HG03575 (cell line): Measurements from ENCODE around the gene RNF19B.

Experiments
- ATAC-seq: cut with Tn5 transposase; IDR thresholded peaks from one replicate; pipeline ENCODE4 v1.9.1; 2021; ENCODE audit not compliant: unreplicated experiment, insufficient number of reproducible peaks, low FRiP score; ENCODE audit errors: extremely low read depth

RNF19B gene

DNA sequence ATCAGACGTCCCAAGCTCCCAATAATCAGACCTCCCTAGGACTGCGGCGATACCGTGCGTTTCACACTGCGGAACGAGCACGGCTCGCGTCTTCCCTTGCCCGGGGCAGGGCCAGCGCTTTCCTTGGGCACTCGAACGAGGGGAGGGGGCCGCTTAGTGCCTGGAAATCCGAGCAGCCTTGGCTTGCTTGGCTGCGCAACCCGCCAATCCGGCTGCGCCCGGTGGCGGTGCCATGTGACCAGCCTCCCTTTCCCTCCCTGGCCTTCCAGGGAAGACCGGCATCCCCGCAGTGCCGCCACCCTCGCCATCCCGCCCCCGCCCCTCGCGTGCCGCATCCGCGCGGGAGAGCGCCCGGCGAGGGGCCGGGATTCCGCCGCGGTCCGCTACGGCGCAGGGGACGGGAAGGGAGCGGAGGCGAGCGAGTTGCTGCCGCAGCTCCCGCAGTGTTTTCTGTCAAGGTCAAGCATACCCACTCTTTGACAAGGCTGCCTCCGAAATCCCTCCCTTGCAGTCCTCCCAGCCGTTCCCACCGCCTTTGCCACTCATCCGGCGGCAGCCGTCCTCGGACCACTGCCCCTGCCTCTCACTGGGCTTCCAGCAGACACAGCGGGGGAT lies 8.3 kb upstream of the RNF19B start:
- ATAC-seq = no peak

DNA sequence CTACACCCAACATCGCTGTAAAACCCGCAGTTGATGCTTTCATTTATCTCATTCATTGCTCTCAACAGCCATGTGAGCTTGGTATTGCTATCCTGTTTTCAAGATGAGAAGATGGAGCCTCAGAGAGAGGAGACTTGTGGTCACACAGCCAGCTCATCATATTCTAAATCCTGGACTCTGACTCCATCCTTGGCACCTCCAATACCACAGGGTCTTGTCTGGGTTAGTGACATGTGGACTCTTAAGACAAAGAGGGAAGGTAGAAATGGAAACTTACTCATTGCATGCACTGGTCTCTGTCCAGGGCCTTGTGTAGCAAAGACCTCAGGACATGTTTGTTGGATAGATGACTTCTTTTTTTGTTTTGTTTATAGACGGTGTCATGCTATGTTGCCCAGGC lies 7.0 kb upstream of the RNF19B start:
- ATAC-seq = no peak

DNA sequence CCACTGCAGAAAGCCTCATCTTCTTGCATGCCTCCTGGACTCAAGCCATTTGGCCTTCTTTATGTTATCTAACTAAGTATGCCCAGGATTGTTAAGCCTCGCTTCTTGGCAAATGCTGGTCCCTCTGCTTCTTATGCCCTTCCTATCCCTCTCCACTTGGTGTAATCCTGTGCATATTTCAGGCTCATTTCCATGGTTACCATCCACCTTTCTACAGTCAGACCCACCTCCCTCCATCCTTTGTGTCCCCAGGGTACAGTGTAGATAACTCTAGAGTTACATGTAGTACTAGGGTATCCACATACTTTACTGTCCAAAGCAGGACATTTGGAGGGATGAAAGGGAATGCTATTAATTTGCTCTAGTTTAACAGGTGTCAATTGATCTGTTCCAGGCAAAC lies 6.5 kb upstream of the RNF19B start:
- ATAC-seq = no peak

DNA sequence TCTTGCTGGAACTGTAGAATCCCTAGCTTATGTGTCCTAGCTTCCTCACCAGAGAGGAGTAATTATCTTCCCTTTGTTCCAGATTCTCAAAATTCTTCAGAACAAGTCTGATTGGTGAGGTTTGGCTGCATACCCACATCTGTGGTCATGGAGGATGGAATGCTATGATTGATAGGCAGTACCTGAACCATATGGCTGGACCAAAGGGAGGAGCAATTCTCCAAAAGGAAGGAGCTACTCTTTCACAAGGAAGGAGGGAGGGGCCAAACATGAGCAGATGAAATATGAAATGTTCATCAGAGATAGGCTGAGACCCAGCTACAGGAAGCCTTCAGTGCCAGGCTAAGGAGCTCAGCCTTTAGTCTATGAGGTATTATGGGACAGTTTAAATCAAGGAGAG lies 5.0 kb upstream of the RNF19B start:
- no peak for ATAC-seq

DNA sequence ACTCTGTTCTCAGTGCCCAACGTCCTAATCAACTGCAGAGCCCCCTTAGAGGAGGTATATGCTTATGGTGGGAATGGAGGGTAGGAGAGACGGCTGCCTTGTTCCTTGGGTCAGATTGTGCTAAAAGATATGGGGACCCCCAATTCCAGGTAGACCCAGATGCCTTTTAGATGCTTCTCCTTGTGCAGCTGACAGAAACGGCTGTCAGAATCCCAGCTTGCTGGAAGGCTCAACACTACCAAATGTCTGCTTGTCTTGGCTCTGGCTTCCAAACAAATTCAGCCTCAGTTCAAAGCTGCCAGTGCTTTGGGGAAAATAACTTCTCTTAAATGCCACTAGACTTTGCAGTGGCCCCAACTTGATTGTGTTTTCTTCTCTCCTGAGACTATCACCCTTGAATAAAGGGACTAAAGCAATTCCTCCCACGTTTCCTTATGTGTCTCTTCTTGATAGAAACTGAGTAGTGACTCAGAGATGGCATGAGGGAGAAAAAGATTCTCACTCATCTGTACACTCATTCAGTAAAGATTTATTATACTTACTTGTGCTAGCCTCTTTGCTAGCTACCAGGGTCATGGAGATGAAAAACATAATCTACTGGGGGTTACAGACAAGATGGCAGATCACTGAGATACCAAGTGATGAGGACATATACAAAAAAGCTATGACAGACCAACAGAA lies 3.4 kb upstream of the RNF19B start:
- no peak for ATAC-seq

DNA sequence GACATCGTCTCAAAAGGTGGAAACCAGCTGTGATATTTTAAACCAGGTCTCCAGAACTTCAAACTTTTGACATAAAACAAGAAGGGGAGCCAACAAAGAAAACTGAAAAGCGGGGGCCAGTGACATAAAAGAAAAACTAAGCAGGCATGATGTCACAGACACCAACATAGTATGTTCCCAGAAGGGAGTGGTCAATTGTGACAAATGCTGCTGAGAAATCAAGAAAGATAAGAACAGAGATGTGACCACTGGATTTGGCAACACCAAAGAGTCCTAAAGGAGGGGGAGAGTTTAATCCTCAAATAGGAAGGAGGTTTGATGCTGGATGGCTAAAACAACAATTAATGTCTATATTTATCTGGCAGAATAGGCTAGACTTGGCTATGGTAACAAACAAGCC lies 2.3 kb upstream of the RNF19B start:
- ATAC-seq = no peak

DNA sequence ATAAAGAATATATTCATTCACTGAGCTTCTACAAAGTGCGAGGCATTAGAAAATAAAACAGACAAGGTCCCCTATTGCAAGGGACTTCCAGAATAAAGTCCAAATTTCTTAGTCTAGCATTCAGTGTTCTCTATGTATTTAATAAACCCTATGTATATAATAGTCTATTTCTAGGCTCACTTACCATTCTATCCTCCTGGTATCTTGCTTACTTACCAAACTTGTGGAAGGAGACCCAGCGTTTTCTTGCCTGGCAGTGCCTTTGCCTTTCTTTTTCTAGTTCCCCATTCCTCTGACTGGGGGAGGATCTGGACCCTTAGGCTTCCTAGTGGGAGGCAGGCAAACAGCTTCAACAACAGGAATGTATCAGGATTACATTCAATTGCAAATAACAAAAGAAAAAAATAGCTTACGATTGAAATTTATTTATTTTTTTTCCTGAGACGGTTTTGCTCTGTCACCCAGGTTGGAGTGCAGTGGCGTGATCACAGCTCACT lies 690 bp upstream of the RNF19B start:
- no peak for ATAC-seq

DNA sequence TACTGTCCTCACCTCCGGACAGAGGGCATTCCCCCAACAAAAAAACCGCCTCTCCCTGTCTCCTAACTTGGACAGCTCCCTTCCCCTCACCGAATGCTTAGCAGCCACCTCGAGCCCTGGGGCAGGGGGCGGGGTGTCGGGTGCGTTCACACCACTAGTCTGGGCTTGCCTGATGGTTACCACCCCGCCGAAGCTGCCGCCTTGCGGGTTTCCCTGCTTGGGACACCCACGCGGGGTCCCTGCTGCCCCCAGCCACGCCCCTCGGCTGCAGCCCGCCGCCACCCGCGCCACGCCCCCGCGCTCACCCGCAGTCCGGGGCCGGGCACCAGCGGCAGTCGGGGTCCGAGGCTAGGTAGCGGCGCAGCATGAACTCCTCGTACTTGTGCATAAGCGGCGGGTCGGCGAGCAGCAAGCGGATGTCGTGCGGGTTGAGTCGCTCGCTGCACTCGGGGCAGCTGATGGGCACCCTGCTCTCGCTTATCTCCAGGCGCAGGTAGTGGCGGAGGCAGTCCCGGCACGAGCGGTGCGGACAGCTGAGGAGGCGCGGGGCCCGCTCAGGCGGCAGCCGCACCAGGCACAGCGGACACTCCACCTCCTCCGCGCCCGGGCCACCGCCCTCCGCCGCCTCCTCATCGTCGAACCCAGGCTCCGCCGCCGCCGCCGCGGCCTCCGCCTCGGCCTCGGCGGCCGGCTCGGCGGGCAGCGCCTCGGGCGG lies 706 bp downstream of the RNF19B start:
- ATAC-seq = no peak

DNA sequence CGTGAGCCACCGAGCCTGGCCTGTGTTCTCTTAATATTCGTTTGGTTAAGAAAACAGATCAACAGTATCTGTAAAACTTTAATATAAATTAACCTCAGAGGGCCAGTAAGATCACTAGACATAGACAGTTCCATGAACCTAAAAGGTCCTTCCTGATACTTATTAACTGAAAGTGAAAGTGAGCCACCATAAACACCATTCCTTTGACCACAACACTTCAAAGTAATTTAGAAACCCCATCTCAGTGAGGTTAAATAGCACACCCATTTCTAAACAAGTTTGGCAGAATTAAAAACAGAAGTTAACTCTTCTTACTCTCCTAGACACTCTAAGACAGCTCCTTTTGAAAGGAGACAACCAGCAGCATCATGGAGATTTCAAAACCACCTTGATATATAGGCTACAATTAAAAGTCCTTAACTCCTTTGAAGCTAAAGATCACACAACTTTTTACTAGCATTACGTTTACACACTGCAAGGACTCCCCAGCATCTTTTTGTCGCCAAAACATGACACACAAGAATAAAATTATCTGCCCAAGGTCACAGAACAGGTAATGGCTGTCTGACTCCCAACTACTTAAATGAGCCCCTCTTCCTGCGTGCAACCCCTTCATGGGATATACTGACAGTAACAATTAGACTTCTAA lies 2.2 kb downstream of the RNF19B start:
- ATAC-seq = no peak

DNA sequence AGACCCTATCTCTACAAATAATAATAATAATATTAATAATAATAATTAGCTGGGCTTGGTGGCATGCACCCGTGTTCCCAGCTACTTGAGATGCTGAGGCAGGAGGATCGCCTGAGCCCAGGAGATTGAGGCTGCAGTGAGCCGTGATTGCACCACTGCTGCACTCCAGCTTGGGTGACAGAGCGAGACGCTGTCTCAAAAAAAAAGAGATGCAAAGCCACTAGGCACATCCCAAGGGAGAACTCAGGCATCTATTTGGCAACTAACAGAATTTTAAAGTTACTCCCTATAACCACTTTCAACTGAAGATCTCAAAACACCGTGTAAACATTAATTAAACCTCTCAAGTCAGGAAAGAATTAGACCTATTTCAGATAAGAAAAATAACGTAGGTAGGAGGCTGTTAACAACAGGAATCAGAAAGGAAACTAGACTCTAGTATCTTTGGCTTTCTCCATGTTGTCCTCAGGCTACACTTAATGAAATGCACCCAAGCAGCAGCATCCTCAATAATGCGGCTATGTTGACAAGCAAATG lies 3.7 kb downstream of the RNF19B start:
- ATAC-seq = no peak

DNA sequence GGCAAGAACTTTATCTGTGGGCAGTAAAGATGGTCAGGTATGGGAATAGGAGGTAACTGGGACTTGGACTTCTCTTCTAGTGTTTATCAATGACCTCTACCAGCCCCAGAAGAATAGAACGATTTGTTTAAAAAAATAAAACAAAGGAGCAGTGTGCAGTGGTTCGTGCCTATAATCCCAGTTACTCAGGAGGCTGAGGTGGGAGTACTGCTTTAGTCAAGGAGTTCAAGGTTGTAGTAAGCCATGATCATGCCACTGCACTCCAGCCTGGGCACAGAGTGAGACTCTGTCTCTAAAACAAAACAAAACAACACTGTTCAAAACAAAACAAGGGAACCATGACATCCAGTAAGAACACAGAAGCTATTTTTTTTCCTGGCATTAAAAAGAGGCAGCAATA lies 4.3 kb downstream of the RNF19B start:
- ATAC-seq = no peak

DNA sequence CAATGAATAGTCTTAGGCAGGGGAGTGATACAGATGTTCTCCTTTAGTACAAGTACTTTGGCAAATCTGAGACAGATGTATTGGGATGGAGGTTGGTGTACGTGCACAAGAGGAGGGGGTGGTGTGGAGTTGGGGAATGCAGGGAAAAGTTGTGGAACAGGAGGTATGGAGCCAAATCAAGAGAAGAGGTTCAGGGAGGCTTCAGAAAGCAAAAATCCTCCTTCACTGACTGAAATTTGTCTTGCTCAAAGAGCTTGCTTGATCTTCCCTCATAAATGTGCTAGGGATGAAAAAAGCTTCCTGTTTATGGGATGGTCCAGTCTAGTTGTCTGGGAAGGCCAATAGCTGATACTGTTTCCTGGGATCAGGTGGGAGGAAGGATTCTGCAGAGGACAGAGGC lies 5.8 kb downstream of the RNF19B start:
- ATAC-seq = no peak

DNA sequence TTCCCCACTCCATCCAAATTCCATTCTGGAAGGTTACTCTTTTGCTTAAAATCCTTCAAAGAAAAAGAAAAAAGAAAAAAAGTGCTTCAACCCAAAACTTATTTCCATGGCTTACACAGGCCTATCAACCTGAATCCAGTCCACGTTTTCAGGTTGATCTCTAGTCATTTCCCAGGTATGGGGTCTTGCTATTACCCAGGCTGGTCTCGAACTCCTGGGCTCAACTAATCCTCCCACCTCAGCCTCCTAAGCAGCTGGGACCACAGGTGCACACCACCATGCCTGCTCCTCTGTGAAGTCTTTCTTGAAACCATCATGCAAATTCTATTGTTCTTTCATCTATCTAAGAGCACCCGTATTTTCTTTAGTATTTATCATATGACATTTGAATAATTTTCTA lies 7.6 kb downstream of the RNF19B start:
- ATAC-seq = no peak

DNA sequence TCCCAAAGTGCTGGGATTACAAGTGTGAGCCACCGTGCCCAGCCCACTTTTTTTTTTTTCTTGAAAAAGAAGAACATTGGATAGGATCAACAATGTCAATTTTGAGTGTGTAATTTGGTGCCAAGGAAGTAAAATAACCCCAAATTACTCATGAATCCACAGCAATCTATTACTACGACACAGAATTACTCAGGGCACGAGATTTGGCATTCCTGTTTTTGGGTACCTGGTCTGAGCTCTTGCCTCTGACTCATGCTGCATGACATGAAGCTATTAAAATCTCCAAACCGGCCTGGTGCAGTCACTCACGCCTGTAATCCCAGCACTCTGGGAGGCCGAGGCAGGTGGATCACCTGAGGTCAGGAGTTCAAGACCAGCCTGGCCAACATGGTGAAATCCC lies 10.4 kb downstream of the RNF19B start:
- no peak for ATAC-seq

DNA sequence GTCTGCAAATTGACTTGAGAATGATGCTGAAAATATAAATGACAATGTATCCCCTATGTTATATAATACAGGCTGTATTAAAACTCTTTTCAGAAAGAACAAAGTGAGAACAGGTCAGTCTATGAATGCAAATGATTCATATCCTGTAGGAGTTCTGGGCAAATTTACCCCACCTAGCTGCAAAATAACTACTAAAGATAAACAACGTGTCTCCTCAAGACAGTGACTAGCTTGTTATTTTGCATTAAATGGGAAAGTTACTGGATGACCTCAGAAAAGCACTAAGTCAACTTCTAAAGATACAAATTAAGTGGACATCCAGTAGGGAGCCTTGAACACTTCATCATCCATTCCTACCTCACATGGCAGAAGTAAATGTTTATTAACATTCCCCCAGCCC lies 11.1 kb downstream of the RNF19B start:
- no peak for ATAC-seq

DNA sequence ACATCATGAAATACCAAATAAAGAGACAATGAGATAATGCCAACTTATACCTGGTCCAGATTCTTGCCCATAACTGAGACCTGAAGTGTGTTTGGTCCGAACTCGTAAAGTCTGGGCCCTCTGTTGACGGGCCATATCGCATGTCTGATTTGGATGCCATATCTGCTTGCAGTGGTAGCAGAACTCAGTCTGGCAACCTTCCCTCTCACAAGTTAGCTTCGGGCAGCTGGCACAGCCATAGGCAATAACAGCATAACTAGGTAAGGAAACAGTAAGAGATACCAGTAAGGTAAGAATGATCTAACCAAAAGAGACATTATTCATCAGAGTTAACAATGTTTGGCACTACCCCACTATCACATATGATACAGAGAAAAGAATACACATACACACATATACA lies 15.1 kb downstream of the RNF19B start:
- ATAC-seq = no peak

DNA sequence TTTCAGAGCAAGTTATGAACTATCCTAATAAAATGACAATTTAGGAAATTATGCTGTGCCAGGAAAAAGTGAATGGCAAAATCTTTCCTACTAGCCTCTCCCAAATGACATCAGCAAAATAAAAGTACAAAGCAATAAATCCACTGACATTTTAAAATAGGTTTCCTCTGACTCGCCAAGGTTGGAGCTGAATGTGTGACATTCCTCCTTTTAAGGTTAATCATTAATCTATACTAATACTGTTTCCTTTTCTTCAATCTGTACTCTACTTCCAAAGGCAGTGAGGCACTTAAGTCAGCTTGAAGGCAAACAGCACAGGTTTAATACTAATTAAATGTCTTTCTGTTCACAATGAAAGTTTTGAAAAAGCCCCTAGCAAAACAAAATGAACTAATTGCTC lies 15.7 kb downstream of the RNF19B start:
- no peak for ATAC-seq

DNA sequence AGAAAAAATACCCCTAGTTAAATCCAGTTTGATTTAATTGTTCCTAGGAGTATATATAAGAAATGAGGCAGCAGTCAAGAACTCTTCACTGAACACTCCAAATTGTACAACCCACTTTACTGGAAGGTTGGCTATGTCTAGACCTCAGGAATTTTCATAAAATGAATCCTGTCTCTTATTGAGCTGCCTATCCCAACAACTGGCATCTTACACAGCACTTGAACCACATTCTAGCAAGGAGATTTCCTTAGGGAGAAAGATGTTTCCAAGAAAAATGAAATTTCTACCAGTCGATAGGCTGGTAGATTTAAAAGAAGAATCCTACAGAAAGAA lies 16.3 kb downstream of the RNF19B start:
- no peak for ATAC-seq

DNA sequence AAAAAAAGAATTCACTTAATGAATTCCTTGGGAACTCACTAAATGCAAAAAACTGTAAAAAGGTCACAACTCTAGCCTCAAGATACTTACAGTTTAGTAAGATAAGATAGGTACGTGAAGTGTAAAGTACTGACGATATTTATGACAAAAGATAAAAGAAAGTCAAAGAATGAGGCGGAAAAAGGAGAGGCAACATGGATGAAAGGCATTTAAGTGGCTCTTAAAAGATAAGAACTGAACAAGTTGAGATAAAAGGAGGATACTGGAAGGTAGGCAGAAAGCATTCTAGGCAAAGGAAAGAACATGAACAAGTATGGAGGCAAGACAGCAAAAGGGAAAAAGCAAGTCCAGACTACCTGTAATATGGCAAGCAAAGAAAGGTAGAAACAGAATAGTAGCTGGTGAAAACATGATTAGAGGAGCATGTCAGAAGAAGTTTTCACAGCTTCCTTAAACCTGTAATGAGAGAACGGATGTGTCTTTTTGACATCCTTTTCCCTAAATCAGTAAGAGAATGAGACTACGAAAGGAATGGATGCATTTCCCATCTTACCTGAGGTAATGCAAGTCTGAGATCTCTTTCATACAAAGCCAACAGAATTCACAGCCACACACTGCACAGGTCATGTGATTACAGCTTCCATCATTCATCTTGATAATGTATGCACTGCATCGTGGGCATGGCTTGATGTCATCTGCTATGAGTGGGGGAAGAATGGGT lies 16.8 kb downstream of the RNF19B start:
- ATAC-seq = no peak
